GM18498 (cell line): ENCODE measurements around the gene TMEM223.
"Not testable (repeated sequence)": the region's sequence is repeated elsewhere in the genome, so short reads cannot be mapped to it uniquely, and the experiment has no call there.

Experiments
- ATAC-seq: cut with Tn5 transposase; IDR thresholded peaks from one replicate; pipeline ENCODE4 v1.9.1; 2021; ENCODE audit warnings: mild to moderate bottlenecking, moderate library complexity; ENCODE audit not compliant: unreplicated experiment

TMEM223 gene

GRCh38 chr11:62804310-62805075, 12.7 kb upstream of the TMEM223 start:
- peak; percentile 6 for ATAC-seq

GRCh38 chr11:62801071-62801470, 9.3 kb upstream of the TMEM223 start:
- ATAC-seq, result no peak

- ATAC-seq, result no peak
Observed at GRCh38 chr11:62799486-62799885, 7.7 kb upstream of the TMEM223 start.

DNA sequence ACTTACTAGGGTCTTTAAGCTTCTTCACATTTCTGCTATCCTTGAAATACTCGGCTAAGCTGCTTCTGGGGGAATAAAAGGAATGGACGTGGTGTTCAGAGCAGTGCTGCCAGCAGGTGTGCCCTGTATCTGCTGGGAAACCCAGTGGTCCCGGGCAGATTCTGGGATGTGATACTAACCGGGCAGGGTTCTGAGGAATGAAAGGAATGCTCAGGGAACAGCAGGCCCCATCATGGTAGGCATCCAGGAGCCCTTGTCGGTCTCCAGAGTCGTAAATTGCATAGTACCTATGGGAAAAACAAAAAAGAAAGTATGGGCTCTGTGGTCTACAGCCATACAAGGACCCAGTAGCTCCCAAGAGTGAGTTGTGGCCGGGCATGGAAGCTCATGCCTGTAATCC, 4.5 kb upstream of the TMEM223 start:
- ATAC-seq, result no peak

DNA sequence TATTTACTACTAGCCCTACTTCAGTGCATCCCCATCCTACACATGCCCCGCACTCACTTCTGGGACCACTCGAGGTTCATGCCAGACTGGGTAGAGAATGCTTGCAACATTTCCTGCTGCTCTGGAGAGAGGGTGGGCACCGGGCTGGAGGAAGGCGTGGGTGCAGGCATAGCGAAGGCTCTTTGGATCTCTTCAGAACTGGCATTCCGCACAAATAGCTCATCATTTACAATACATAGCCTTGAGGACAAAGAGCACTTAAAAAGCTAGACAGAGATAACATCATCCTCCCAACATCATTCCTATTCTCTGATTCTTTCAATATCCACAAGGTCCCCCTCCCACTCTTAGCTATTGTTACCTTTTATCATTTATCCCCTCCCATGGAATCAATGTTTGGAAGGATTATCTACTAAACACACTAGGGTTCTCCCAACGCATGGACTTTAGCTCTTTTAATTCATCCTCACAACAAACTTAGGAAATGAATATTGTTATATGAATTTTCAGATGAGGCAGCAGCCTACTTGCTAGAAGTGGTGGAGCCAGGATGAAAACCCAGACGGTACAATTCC, 2.5 kb upstream of the TMEM223 start:
- ATAC-seq, result no peak

GRCh38 chr11:62792202-62792575, 383 bp upstream of the TMEM223 start:
- ATAC-seq, result no peak

GRCh38 chr11:62789576-62789975, 2.2 kb downstream of the TMEM223 start:
- no peak for ATAC-seq

DNA sequence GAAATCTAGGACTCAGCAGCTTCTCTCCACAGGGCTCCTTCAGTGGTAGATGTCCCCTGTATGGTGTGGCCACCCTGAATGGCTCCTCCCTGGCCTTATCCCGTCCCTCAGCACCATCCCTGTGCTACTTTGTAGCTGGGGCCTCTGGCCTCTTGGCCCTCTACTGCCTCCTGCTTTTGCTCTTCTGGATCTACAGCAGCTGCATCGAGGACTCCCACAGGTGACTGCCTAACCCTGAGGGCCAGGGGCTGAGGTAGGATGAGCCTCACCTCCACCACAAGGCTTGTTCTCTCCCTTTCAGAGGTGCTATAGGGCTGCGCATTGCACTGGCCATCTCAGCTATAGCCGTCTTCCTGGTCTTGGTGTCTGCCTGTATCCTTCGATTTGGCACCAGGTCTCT, 2.8 kb downstream of the TMEM223 start:
- no peak for ATAC-seq

DNA sequence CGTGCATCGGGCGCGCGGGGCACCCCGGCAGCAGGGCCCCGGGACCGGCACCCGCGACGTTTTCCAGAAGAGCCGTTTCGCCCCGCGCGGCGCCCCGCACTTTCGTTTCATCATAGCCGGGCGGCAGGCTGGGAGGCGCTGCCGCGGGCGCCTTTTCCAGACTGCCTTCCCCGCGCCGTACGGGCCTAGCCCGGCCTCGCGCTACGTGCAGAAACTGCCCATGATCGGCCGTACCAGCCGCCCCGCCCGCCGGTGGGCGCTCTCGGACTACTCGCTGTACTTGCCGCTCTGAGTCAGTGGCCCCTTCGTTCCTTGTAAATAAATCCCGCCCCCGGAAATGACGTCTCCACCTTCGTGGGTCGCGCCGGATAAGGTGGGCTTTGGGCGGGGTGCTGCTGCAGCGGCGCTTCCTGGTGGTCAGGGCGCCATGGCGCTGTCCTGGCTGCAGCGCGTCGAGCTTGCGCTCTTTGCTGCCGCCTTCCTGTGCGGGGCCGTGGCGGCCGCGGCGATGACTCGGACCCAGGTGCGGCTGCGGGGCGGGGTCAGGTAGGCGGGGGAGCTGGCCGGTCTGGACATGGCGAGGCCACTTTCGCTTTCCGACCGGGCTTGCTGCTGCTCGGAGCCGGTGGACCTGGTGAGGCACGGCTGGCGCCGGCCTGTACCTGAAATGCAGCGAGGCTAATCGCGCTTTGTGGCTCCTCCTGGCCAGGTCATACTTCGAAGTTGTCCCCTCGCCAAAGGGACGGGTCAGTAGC, 4.6 kb downstream of the TMEM223 start, which contains the start of gene TMEM179B:
TMEM179B (plus strand) TSS at position 398 of the 755 bp plus-strand sequence; CDS start at position 428, 30 bp downstream.
- ATAC-seq, result peak; percentile 72

DNA sequence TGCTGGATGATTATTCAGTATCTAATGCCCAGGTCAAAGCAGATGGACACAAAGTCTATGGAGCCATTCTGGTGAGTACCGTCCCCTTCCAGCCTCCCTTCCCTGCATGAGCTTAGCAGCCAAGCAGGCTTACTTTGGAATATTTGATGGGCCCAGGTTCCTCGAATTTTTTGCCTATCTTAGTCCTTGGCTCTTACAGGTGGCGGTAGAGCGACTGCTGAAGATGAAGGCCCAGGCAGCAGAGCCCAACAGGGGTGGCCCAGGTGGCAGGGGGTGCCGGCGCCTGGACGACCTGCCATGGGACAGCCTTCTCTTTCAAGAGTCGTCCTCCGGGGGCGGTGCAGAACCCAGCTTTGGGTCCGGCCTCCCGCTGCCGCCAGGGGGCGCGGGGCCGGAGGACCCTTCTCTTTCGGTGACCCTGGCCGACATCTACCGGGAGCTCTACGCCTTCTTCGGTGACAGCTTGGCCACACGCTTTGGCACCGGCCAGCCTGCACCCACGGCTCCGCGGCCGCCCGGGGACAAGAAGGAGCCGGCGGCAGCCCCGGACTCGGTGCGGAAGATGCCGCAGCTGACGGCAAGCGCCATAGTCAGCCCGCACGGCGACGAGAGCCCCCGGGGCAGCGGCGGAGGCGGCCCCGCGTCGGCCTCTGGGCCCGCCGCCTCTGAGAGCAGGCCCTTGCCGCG, 5.3 kb downstream of the TMEM223 start:
- peak; percentile 73 for ATAC-seq

DNA sequence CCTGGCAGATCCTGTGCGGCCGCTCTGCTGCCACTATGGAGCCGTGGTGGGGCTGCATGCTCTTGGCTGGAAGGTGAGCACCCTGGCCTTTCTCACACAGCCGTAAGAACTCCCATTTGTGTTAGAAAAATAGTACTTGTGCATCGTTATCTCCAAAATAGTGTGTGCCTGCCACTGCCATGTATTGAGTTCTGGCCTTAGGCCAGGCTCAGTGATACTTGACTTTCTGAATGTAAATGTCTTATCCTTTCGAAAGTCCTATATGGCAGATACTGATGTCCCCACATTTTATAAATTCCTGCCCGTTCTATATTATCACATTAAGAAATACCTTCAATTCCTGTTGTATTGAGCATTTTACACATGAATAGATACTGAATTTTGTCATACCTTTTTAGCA, 9.1 kb downstream of the TMEM223 start:
- ATAC-seq, result no peak

- no peak for ATAC-seq
Observed at GRCh38 chr11:62778441-62778840, 13.4 kb downstream of the TMEM223 start.

- ATAC-seq, result no peak
Observed at GRCh38 chr11:62777389-62777788, 14.4 kb downstream of the TMEM223 start.

DNA sequence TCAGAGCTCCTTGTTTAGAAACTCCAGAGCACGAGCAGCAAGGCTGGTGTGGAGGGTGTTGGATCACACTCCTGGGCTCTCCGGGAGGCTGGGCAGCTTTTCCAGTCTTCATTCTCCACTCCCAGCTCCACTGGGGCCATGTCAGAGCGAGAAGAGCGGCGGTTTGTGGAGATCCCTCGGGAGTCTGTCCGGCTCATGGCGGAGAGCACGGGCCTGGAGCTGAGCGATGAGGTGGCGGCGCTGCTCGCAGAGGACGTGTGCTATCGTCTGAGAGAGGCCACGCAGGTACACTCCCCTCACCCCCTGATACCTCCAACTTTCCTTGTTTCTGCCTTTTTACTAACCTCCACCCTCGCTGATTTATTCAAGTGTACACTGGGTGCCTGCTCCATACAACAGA, 16.2 kb downstream of the TMEM223 start:
- no peak for ATAC-seq

- no peak for ATAC-seq
Observed at GRCh38 chr11:62774407-62774806, 17.4 kb downstream of the TMEM223 start.

DNA sequence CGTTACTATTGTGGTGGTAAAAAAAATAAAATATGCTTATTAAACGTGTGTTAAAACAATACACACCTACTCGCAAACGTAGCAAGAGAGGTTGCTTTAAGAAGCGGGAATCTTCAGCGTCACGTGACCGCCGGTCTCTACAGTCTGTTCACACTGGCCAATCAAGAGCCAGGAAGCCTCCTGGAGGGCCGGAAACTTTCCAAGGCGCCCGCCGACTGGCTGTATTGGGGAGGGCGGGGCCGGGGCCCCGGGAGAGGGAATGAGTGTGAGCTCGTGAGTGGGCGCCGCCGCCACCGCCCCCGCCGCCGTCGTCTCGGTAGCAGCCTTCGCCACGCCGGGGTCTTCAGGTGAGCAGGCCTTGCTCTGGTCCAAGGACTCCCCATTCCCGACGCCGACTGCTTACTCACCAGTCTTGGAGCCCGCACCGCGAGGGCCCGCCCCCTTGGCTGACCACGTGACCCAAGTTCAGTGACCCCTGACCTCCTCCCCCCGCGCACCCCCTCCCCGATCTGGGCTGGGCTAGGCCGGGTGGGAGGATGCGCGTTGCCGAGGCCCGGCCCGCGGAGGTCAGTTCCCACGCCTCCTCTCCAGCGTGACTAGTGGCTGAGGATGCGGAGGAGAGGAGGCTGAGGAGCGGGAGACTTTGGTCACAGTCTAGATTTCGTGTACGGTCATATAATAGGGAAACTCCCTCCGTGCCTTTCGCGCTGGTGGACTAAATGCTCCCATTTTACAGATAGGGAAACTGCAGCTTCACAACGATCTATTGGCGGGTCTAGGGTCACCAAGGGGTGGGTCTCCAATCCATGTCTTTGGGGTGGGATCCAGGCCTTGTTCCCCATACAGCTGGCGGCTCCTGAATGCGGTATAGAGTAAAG, 20.4 kb downstream of the TMEM223 start, which contains the start of gene TAF6L:
TAF6L (plus strand) TSS at position 253 of the 878 bp plus-strand sequence. CDS start 4,388 bp downstream, outside the sequence.
- peak; percentile 83 for ATAC-seq

GRCh38 chr11:62770778-62771143, 21.0 kb downstream of the TMEM223 start:
- ATAC-seq, result no peak

GRCh38 chr11:62760867-62761227, 31.0 kb downstream of the TMEM223 start:
- ATAC-seq, result not testable (repeated sequence)

DNA sequence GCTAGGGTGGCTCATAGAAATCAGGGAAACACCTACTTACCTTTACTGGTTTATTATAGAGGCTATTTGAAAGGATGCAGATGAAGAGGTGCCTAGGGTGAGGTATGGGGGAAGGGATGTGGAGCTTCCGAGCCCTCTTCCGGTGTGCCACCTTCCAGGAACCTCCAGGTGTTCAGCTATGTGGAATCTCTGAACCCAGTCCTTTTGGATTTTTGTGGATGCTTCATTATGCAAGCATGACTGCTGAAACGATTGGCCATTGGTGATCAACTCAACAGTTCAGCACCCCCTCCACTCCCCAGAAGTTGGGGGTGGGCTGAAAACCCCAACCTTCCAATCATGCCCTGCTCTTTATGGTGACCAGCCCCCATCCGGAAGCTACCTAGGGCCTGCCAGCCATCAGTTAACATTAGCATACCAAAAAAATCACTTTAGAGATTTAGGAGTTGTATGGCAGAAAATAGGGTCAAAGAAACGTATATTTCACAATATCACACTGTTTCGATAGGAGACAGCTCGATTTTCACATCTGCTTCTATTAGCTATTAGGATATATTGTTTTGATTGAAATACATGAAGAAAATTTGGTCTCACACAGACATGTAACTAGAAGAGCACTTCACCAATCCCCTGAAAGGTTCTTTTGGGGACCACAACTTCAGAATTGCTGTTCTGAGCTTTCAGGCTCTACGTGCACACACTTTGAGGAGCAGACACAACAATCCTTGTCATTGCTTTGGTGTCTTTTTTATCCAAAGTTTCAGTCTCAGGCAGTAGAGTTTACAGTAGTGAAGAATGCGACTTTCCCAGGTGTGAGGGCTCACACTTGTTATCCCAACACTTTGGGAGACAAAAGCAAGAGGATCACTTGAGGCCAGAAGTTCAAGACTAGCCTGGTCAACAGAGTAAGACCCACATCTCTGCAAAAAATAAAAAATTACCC, 33.7 kb downstream of the TMEM223 start:
- no peak for ATAC-seq
